Smooth muscle cell (in vitro differentiated cells): ENCODE measurements around the gene AP1G1. TPM values are rescaled to one million over a fixed set of nuclear protein-coding genes. Genes with fewer than 3 reads are reported as not detected.

Source experiments
- DNase-seq: peaks from one replicate; lab custom pipeline; 2025; ENCODE audit not compliant: unreplicated experiment; lab: John Stamatoyannopoulos, UW
- H2AFZ ChIP-seq: fragments of 200-600 bp; sonication (generic); 2 replicates; pipeline ENCODE4 v1.6.0; 2016; ENCODE audit warnings: antibody characterized with exemption, low read depth, mild to moderate bottlenecking
- H3F3A ChIP-seq: fragments of 200-600 bp; sonication (generic); 2 replicates; pipeline ENCODE4 v1.6.0; 2017; ENCODE audit warnings: antibody characterized with exemption, low read depth
- H3K27ac ChIP-seq: fragments of 200-600 bp; sonication (generic); 2 replicates; pipeline ENCODE4 v1.5.1; 2016; ENCODE audit warnings: low read depth, mild to moderate bottlenecking
- H3K27me3 ChIP-seq: fragments of 200-600 bp; sonication (generic); 2 replicates; pipeline ENCODE4 v1.6.1; 2016; ENCODE audit warnings: low read depth, mild to moderate bottlenecking
- H3K36me3 ChIP-seq: fragments of 200-600 bp; sonication (generic); 2 replicates; pipeline ENCODE4 v1.5.1; 2016; ENCODE audit warnings: low read depth
- H3K4me1 ChIP-seq: fragments of 200-600 bp; sonication (generic); 2 replicates; pipeline ENCODE4 v1.5.1; 2016; ENCODE audit warnings: low read depth
- H3K4me2 ChIP-seq: fragments of 200-600 bp; sonication (generic); 2 replicates; pipeline ENCODE4 v1.6.0; 2016; ENCODE audit warnings: mild to moderate bottlenecking
- H3K4me3 ChIP-seq: fragments of 200-600 bp; sonication (generic); 2 replicates; pipeline ENCODE4 v1.5.1; 2016; ENCODE audit warnings: mild to moderate bottlenecking
- H3K79me2 ChIP-seq: fragments of 200-600 bp; sonication (generic); 2 replicates; pipeline ENCODE4 v1.6.0; 2016; ENCODE audit warnings: low read depth, mild to moderate bottlenecking
- H3K9ac ChIP-seq: fragments of 200-600 bp; sonication (generic); 2 replicates; pipeline ENCODE4 v1.6.0; 2016; ENCODE audit warnings: low read depth
- H3K9me3 ChIP-seq: fragments of 200-600 bp; sonication (generic); replicated peaks from 2 replicates; pipeline ENCODE4 v1.5.1; 2016; ENCODE audit warnings: low read depth
- H4K20me1 ChIP-seq: fragments of 200-600 bp; sonication (generic); 2 replicates; pipeline ENCODE4 v1.6.0; 2016; ENCODE audit warnings: low read depth
- WGBS: methylation state at CpG from one replicate; pipeline ENCODE4 v1.1.7; 2016; ENCODE audit warnings: low lambda C conversion rate; 5-methylcytosine and 5-hydroxymethylcytosine counted together
- polyA plus RNA-seq: library from polyadenylated mRNA; unstranded; fragments of >200 nt; fragmentation: Nextera tagmentation; extraction: Ambion mirVana; gene quantifications from 2 replicates; pipeline ENCODE4 v1.2.1, GENCODE V29; 2016
- total RNA-seq: library from RNA; depleted of rRNA; stranded (reverse); fragments of >200 nt; gene quantifications from 2 replicates; pipeline ENCODE4 v1.2.3, GENCODE V29; 2014
- TF ChIP-seq, protein P1 (sequence below): fragments of 200-600 bp; sonication (generic); IDR thresholded peaks from 2 replicates; pipeline ENCODE4 v1.5.1; 2017; ENCODE audit warnings: borderline replicate concordance, mild to moderate bottlenecking, antibody characterized with exemption; ENCODE audit not compliant: insufficient read depth, poor library complexity, severe bottlenecking

Gene AP1G1
- total and polyA plus RNA-seq, 2 experiments from 2014 or later = 17.1 to 84.4 TPM

DNA sequence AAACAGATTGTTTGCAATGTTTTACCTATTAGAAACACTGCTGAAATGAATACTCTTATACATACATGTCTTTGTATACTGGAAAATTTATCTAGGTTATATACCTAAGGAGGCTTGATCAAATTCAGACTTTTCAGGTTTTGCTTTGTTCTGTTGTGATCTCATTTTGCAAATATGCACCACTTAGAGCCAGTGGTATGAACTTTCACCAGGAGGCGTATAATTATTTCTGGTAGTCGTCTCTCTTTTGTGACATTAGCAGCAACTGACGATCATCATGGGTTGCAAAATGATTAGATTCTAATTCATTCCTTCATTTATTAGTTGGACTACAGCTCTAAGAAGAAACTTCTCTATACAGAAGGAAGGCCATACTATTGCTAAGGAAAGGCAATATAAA, 26.9 kb downstream of the AP1G1 start:
- Histone ChIP-seq H3K27ac (peak overlapping the region; percentile 75), H4K20me1 (peaks cover 98% of the 10 kb centered on the region)
- 52% methylated on average over 3 of the region's 3 CpGs for WGBS

DNA sequence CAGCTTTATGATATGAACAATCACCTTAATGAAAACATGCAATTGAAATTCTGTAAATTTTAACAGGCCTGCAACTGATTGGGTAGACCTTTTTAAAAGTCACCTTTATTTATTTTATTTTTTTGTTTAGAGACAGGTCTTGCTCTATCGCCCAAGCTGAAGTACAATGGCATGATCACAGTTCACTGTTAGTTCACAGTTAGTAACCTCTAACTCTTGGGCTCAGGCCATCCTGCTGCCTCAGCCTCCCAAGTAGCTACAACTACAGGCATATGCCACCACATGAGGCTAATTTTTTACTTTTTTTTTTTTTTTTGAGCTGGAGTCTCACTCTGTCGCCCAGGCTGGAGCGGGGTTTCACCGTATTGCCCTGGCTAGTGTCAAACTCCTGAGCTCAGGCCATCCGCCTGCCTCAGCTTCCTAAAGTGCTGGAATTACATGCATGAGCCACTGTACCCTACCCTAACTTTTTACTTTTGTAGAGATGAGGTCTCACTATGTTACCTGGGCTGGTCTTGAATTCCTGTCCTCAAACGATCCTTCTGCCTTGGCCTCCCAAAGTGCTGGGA, 28.0 kb downstream of the AP1G1 start:
- no peak for DNase-seq
- no peak overlapping the region for H3K9ac ChIP-seq
- H3K27ac ChIP-seq = peak overlapping the region; percentile 75
- no peaks in the 10 kb centered on the region for H3K9me3 ChIP-seq
- H4K20me1 ChIP-seq = peaks cover 98% of the 10 kb centered on the region
- no peak overlapping the region for H2AFZ ChIP-seq
- H3K4me2 ChIP-seq = no peak overlapping the region
- TF ChIP-seq, protein P1, sequence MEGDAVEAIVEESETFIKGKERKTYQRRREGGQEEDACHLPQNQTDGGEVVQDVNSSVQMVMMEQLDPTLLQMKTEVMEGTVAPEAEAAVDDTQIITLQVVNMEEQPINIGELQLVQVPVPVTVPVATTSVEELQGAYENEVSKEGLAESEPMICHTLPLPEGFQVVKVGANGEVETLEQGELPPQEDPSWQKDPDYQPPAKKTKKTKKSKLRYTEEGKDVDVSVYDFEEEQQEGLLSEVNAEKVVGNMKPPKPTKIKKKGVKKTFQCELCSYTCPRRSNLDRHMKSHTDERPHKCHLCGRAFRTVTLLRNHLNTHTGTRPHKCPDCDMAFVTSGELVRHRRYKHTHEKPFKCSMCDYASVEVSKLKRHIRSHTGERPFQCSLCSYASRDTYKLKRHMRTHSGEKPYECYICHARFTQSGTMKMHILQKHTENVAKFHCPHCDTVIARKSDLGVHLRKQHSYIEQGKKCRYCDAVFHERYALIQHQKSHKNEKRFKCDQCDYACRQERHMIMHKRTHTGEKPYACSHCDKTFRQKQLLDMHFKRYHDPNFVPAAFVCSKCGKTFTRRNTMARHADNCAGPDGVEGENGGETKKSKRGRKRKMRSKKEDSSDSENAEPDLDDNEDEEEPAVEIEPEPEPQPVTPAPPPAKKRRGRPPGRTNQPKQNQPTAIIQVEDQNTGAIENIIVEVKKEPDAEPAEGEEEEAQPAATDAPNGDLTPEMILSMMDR = no peak
- WGBS = 98% methylated on average over 6 of the region's 6 CpGs
- H3F3A ChIP-seq = no peaks in the 10 kb centered on the region
- H3K27me3 ChIP-seq = no peaks in the 10 kb centered on the region
- peaks cover 10% of the 10 kb centered on the region for H3K36me3 ChIP-seq
- H3K79me2 ChIP-seq = peaks cover 99% of the 10 kb centered on the region
- H3K4me3 ChIP-seq = no peak overlapping the region
- no peaks in the 10 kb centered on the region for H3K4me1 ChIP-seq

More for the DNA sequence above, 26.9 kb downstream of the AP1G1 start:
- Histone ChIP-seq H2AFZ (no peak overlapping the region), H3F3A (no peaks in the 10 kb centered on the region), H3K79me2 (peaks cover 99% of the 10 kb centered on the region), H3K9ac (peak overlapping the region; percentile 44), H3K9me3 (no peaks in the 10 kb centered on the region), H3K4me1 (no peaks in the 10 kb centered on the region), H3K4me2 (peak overlapping the region; percentile 1), H3K27me3 (no peaks in the 10 kb centered on the region), H3K36me3 (peaks cover 3% of the 10 kb centered on the region), H3K4me3 (no peak overlapping the region)
- DNase-seq = no peak
- TF ChIP-seq, protein P1 = no peak

DNA sequence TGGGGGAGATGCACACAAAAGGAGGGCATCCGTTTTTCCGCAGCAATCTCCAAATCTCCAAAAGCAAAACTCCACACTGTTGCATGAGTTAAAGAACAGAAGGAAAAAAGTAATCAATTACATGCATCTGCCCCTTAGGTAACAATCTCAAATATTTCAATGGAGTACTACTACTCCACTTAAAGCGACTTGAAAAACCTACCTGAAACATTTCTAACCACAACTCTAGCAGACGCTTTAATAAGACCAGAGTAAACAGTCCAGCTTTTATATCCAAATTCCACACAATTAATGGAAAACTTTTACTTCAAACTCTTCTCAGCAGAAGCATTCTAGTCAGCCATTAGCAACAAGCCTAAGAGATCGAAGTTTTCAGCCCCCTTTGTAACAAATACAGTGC, 29.9 kb downstream of the AP1G1 start:
- no peak overlapping the region for H2AFZ ChIP-seq
- 94% methylated on average over 5 of the region's 5 CpGs for WGBS
- no peak overlapping the region for H3K4me2 ChIP-seq
- H4K20me1 ChIP-seq = peaks cover 96% of the 10 kb centered on the region
- H3K79me2 ChIP-seq = peaks cover 92% of the 10 kb centered on the region
- no peak for DNase-seq
- H3K4me1 ChIP-seq = no peaks in the 10 kb centered on the region
- H3K36me3 ChIP-seq = peaks cover 10% of the 10 kb centered on the region
- no peaks in the 10 kb centered on the region for H3K27me3 ChIP-seq
- no peak overlapping the region for H3K27ac ChIP-seq
- TF ChIP-seq, protein P1 = no peak
- H3K9me3 ChIP-seq = no peaks in the 10 kb centered on the region
- no peak overlapping the region for H3K4me3 ChIP-seq
- H3K9ac ChIP-seq = no peak overlapping the region
- no peaks in the 10 kb centered on the region for H3F3A ChIP-seq

DNA sequence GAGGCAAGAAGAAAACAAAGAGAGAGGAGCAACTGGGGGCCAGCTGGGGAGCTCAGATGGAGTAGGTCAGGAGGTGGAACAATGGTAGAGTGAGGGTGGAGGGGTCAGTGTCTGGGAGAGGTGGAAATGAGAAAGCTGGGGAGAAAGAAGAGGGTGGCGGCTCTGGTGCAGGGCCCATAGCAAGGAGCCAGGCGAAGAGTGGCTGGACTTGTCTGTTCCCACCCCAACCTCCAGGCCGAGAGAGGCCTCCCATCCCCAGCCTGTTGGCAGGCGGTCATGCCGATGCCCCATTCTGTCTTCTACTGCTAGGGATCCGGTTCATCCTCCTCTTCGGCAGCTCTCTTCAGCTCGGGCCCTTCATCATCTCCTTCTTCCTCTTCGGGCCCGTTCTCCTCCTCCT, 31.3 kb downstream of the AP1G1 start:
- H3K4me3 ChIP-seq = no peak overlapping the region
- WGBS = 83% methylated on average over 4 of the region's 10 CpGs
- DNase-seq = no peak

More for the DNA sequence above, 31.3 kb downstream of the AP1G1 start:
- H3K9me3 ChIP-seq = no peaks in the 10 kb centered on the region
- no peaks in the 10 kb centered on the region for H3K4me1 ChIP-seq
- TF ChIP-seq, protein P1 = no peak
- no peak overlapping the region for H2AFZ ChIP-seq
- no peak overlapping the region for H3K4me2 ChIP-seq
- H3K36me3 ChIP-seq = peaks cover 19% of the 10 kb centered on the region
- no peaks in the 10 kb centered on the region for H3K27me3 ChIP-seq
- peaks cover 94% of the 10 kb centered on the region for H4K20me1 ChIP-seq
- no peaks in the 10 kb centered on the region for H3F3A ChIP-seq
- H3K79me2 ChIP-seq = peaks cover 86% of the 10 kb centered on the region
- no peak overlapping the region for H3K27ac ChIP-seq
- H3K9ac ChIP-seq = no peak overlapping the region
